K562 (cell line): ENCODE data around the gene NEU1. TPM values are rescaled to one million over a fixed set of nuclear protein-coding genes. Genes with fewer than 3 reads are reported as not detected.
A peak's percentile ranks its signal among the peaks of the same experiment; 100 is the strongest.

ENCODE experiments used
- ATAC-seq: fragments of 200-7000 bp; cut with Tn5 transposase; 3 replicates; pipeline ENCODE4 v1.9.1; 2020; ENCODE audit warnings: moderate library complexity
- BruUV-seq: library from RNA; stranded (reverse); fragments of 400-500 nt; replicated peaks from 2 replicates; lab custom pipeline; 2021; lab: Mats Ljungman, UMichigan
- CTCF ChIA-PET: fragments of 300-600 bp; formaldehyde crosslinking; extraction: SDS; loops from one replicate; lab custom pipeline; 2021; ENCODE audit warnings: low intra/inter-chr PET ratio; lab: Yijun Ruan, JAX
- POLR2A ChIA-PET: fragments of 300-600, 350-650 bp; sonication (Branson Sonifier 250); formaldehyde crosslinking; extraction: SDS; loops from one replicate; lab custom pipeline; 2021; ENCODE audit warnings: antibody characterized with exemption, inconsistent platforms; lab: Yijun Ruan, JAX
- DNase-seq, 4 experiments: peaks; one replicate each; pipeline versions ENCODE4 v3.0.0 to v3.0.0-alpha.2; 2011 to 2018; ENCODE audit warnings: low spot score in 3 of 4, mixed read lengths in 3 of 4; ENCODE audit errors: extremely low read depth in 1 of 4
- FAIRE-seq: peaks from 2 replicates; lab custom pipeline; 2011; peaks lifted over from hg19 to GRCh38; lab: Jason Lieb, UNC
- H2AFZ ChIP-seq: 2 replicates; pipeline ENCODE4 v1.6.0; 2011; ENCODE audit warnings: low read depth, low read length, control low read depth, inconsistent platforms
- H3K27ac ChIP-seq: fragments of 200-600 bp; 3 replicates; pipeline ENCODE4 v1.8.0; 2011; ENCODE audit warnings: low read depth, mild to moderate bottlenecking, control low read depth, inconsistent platforms, low read length, moderate library complexity, mixed read lengths; ENCODE audit errors: extremely low read depth
- H3K27me3 ChIP-seq, 2 experiments: fragments of 300-600 bp in 1 of 2; 2 replicates in 1 of 2; 3 replicates in 1 of 2; pipeline versions ENCODE4 v1.6.0 to v1.8.0; 2011; ENCODE audit warnings: inconsistent platforms in 2 of 2, low read length in 2 of 2, mild to moderate bottlenecking in 1 of 2, mixed read lengths in 1 of 2, moderate library complexity in 1 of 2; ENCODE audit not compliant: control insufficient read depth in 2 of 2, insufficient read depth in 2 of 2
- H3K36me3 ChIP-seq: fragments of 300-600 bp; 3 replicates; pipeline ENCODE4 v1.8.0; 2011; ENCODE audit warnings: mild to moderate bottlenecking, low read length, inconsistent platforms; ENCODE audit not compliant: control insufficient read depth, insufficient read depth
- H3K4me1 ChIP-seq, 2 experiments: fragments of 200-600 bp in 1 of 2; replicated peaks in 1 of 2; 2 replicates in 1 of 2; 3 replicates in 1 of 2; pipeline versions ENCODE4 v1.5.1 to v1.8.0; 2011; ENCODE audit warnings: inconsistent platforms in 2 of 2, low read length in 2 of 2, mild to moderate bottlenecking in 1 of 2, mixed read lengths in 1 of 2, moderate library complexity in 1 of 2; ENCODE audit not compliant: control insufficient read depth in 2 of 2, insufficient read depth in 2 of 2
- H3K4me2 ChIP-seq: 2 replicates; pipeline ENCODE4 v1.6.1; 2011; ENCODE audit warnings: low read length, control low read depth, inconsistent platforms, mixed read lengths; ENCODE audit not compliant: insufficient read depth
- H3K4me3 ChIP-seq: fragments of 200-600 bp; sonication (generic), shearing (Covaris generic); 2 replicates; pipeline ENCODE4 v1.5.1; 2016; ENCODE audit warnings: control low read depth, inconsistent platforms
- H3K79me2 ChIP-seq: fragments of 200-600 bp; 3 replicates; pipeline ENCODE4 v1.8.0; 2011; ENCODE audit warnings: low read length, inconsistent platforms; ENCODE audit not compliant: control insufficient read depth, insufficient read depth
- H3K9ac ChIP-seq, 2 experiments: 2 replicates each; pipeline versions ENCODE4 v1.6.0 to v1.6.1; 2011; ENCODE audit warnings: low read depth in 2 of 2, low read length in 2 of 2, control low read depth in 1 of 2, inconsistent platforms in 1 of 2, mild to moderate bottlenecking in 1 of 2, mixed read lengths in 1 of 2; ENCODE audit not compliant: insufficient read depth in 1 of 2
- H3K9me1 ChIP-seq: one replicate; pipeline ENCODE4 v1.6.0; 2011; ENCODE audit warnings: inconsistent platforms, mild to moderate bottlenecking, low read length, moderate library complexity; ENCODE audit not compliant: control insufficient read depth, insufficient read depth
- H3K9me3 ChIP-seq: replicated peaks from 2 replicates; pipeline ENCODE4 v1.5.1; 2011; ENCODE audit warnings: low read depth, low read length, inconsistent platforms; ENCODE audit not compliant: control insufficient read depth, insufficient read depth
- H4K20me1 ChIP-seq: replicated peaks from 2 replicates; pipeline ENCODE4 v1.6.1; 2011; ENCODE audit warnings: low read length, inconsistent platforms, mixed read lengths; ENCODE audit not compliant: control insufficient read depth, insufficient read depth
- CBX8 ChIP-seq: fragments of 200-600 bp; sonication (generic); IDR thresholded peaks from 2 replicates; pipeline ENCODE4 v1.6.1; 2012; ENCODE audit warnings: borderline replicate concordance, mixed run types, low read depth, mild to moderate bottlenecking, moderate library complexity, mixed read lengths, low read length, control low read depth, inconsistent platforms; ENCODE audit not compliant: poor library complexity, severe bottlenecking; ENCODE audit errors: extremely low read depth
- DMBX1 ChIP-seq: fragments of 250-450 bp; sonication (Bioruptor Pico); IDR thresholded peaks from 2 replicates; pipeline ENCODE4 v1.8.0; 2022; ENCODE audit warnings: inconsistent platforms, mild to moderate bottlenecking, moderate library complexity, borderline replicate concordance
- ELF4 ChIP-seq: fragments of 450-650 bp; formaldehyde crosslinking; IDR thresholded peaks from 2 replicates; pipeline ENCODE4 v1.4.0; 2022; ENCODE audit warnings: missing genetic modification characterization
- FIP1L1 ChIP-seq: fragments of 200-400 bp; formaldehyde crosslinking; IDR thresholded peaks from 2 replicates; pipeline ENCODE4 v1.6.1; 2018; ENCODE audit warnings: mild to moderate bottlenecking, low read depth, low read length; ENCODE audit not compliant: poor library complexity, severe bottlenecking
- KLF6 ChIP-seq: fragments of 250-450 bp; sonication (Bioruptor Pico); IDR thresholded peaks from 2 replicates; pipeline ENCODE4 v1.4.0; 2020; ENCODE audit warnings: mild to moderate bottlenecking, moderate library complexity, borderline replicate concordance
- MEIS2 ChIP-seq: fragments of 450-650 bp; IDR thresholded peaks from 2 replicates; pipeline ENCODE4 v1.6.1; 2014; ENCODE audit warnings: mild to moderate bottlenecking; ENCODE audit not compliant: partially characterized antibody
- RBBP5 ChIP-seq: fragments of 200-600 bp; sonication (generic); IDR thresholded peaks from 2 replicates; pipeline ENCODE4 v1.6.1; 2012; ENCODE audit warnings: borderline replicate concordance, mild to moderate bottlenecking, low read length, control low read depth, inconsistent platforms; ENCODE audit not compliant: insufficient read depth, poor library complexity, severe bottlenecking
- RBFOX2 ChIP-seq: fragments of 200-400 bp; formaldehyde crosslinking; IDR thresholded peaks from 2 replicates; pipeline ENCODE4 v1.6.1; 2017; ENCODE audit warnings: low read depth, mild to moderate bottlenecking, low read length, moderate library complexity
- SETDB1 ChIP-seq: IDR thresholded peaks from one replicate; pipeline ENCODE4 v1.6.1; 2012; ENCODE audit warnings: low read length, control low read depth, inconsistent platforms
- U2AF1 ChIP-seq: fragments of 200-400 bp; formaldehyde crosslinking; optimal IDR thresholded peaks from 2 replicates; pipeline ENCODE3; 2017; ENCODE audit warnings: mild to moderate bottlenecking, low read depth, low read length, moderate library complexity
- ZNF124 ChIP-seq: sonication (generic); formaldehyde crosslinking; IDR thresholded peaks from 2 replicates; pipeline ENCODE4 v1.8.1; 2022; ENCODE audit warnings: missing genetic modification reagents
- ZNF146 ChIP-seq: IDR thresholded peaks from one replicate; pipeline ENCODE4 v1.6.1; 2018; ENCODE audit warnings: missing compliant biosample characterization; ENCODE audit not compliant: unreplicated experiment
- ZNF239 ChIP-seq: fragments of 250-450 bp; sonication (Bioruptor Pico); IDR thresholded peaks from 2 replicates; pipeline ENCODE4 v1.4.0; 2020; ENCODE audit warnings: mild to moderate bottlenecking
- ZNF263 ChIP-seq: sonication (generic); formaldehyde crosslinking; IDR thresholded peaks from 2 replicates; pipeline ENCODE4 v1.8.0; 2022; ENCODE audit warnings: mild to moderate bottlenecking, missing genetic modification reagents, borderline replicate concordance
- ZNF324 ChIP-seq: fragments of 250-450 bp; sonication (Bioruptor Pico); IDR thresholded peaks from 2 replicates; pipeline ENCODE4 v1.4.0; 2020; ENCODE audit warnings: mild to moderate bottlenecking
- ZNF766 ChIP-seq: fragments of 200-800 bp; sonication (Bioruptor generic); conservative IDR thresholded peaks from 2 replicates; pipeline ENCODE4 v1.6.1; 2016; ENCODE audit warnings: missing genetic modification characterization, missing compliant biosample characterization
- WGBS: fragments of 100-300 bp; shearing (Covaris generic); methylation state at CpG from one replicate; pipeline ENCODE4 v1.1.6; 2016; ENCODE audit warnings: low coverage, mixed read lengths; ENCODE audit not compliant: insufficient coverage; ENCODE audit errors: missing lambda C conversion rate; 5-methylcytosine and 5-hydroxymethylcytosine counted together
- in situ Hi-C: fragments of 300-500 bp; cut with MboI; formaldehyde crosslinking; loops from 4 replicates; pipeline ENCODE4 v1.15.0; 2018; ENCODE audit warnings: inconsistent platforms, mixed read lengths
- intact Hi-C: fragments of 100-400 bp; cut with micrococcal nuclease; formaldehyde crosslinking; loops from 2 replicates; pipeline ENCODE4 v1.14.2; 2022
- polyA plus RNA-seq, 8 experiments: library from polyadenylated mRNA; depleted of rRNA in 4 of 8; stranded (reverse) in 5 of 8; unstranded in 3 of 8; fragments of >200 nt; fragmentation: Nextera tagmentation in 2 of 8; fragmentation: Illumina TruSeq in 1 of 8; extraction: Ambion mirVana in 2 of 8; extraction: Trizol in 1 of 8; gene quantifications; 2 replicates each; pipeline versions ENCODE4 v1.2.1 to v1.2.3, GENCODE V29; 2011 to 2014; ENCODE audit warnings: inconsistent platforms in 1 of 8, missing spikeins in 1 of 8
- total RNA-seq, 7 experiments: library from RNA; depleted of rRNA in 6 of 7; stranded (reverse); fragments of >200 nt in 6 of 7; fragmentation: Illumina TruSeq in 2 of 7; extraction: Trizol in 2 of 7; gene quantifications; 2 replicates each; pipeline versions ENCODE4 v1.2.1 to v1.2.3, GENCODE V29; 2011 to 2021; ENCODE audit warnings: low replicate concordance in 1 of 7

NEU1 gene
- total and polyA plus RNA-seq, 9 of the 15 experiments (the other 6 are each of a cell fraction or from before 2014, with no cell fraction given), result 14.8 to 67.8 (median 51.0) TPM

DNA sequence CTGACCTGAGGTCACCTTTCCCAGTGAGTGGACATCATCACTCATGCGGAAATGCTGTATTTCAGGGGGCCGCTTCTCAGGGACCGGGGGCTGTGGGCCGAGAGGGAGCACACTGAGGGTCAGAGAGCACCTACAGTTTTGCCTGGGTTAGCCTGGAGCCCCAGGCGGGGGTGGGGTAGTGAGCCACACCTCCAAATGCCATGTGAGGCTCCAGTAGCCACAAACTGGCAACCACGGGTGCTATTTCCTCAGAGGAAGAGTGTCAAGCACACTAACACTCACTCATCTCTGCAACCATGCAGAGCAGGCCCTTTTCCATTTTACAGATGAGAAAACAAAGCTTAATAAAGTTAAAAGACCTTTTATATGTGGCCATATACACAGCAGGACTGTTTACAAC, 30.2 kb upstream of the NEU1 start:
- no peak overlapping the region for H3K4me2 ChIP-seq
- in situ Hi-C loops, result no loop called here
- H3K9me3 ChIP-seq, result no peaks in the 10 kb centered on the region
- no TSS peak for BruUV-seq
- H3K4me1 ChIP-seq, result peaks cover 8 to 24% of the 10 kb centered on the region in 2 experiments; a peak in 4 of 5 replicates
- no peak overlapping the region for H3K27ac ChIP-seq
- 0 out of 4 replicates have a peak overlapping the region, but pooled peaks of 1 of the 2 experiments have one; percentile 57 for H3K9ac ChIP-seq
- H2AFZ ChIP-seq, result no peak overlapping the region
- 91% methylated on average over 6 of the region's 6 CpGs for WGBS
- H3K27me3 ChIP-seq, result no peaks in the 10 kb centered on the region
- H4K20me1 ChIP-seq, result no peaks in the 10 kb centered on the region
- no peak overlapping the region for H3K4me3 ChIP-seq
- peaks cover 75% of the 10 kb centered on the region for H3K36me3 ChIP-seq
- peak; percentile 32; the same call in 1 of the 2 replicates for TF ChIP-seq RBFOX2
- no peak for TF ChIP-seq MEIS2
- TF ChIP-seq DMBX1 (CRISPR knock-in tag), result no peak
- ATAC-seq (no peak), DNase-seq (no peak), FAIRE-seq (no peak)
- intact Hi-C loops, result no loop called here
- H3K79me2 ChIP-seq, result peaks cover 17% of the 10 kb centered on the region
- POLR2A ChIA-PET, result no interaction called here
- CTCF ChIA-PET, result no interaction called here
- H3K9me1 ChIP-seq, result no peaks in the 10 kb centered on the region

DNA sequence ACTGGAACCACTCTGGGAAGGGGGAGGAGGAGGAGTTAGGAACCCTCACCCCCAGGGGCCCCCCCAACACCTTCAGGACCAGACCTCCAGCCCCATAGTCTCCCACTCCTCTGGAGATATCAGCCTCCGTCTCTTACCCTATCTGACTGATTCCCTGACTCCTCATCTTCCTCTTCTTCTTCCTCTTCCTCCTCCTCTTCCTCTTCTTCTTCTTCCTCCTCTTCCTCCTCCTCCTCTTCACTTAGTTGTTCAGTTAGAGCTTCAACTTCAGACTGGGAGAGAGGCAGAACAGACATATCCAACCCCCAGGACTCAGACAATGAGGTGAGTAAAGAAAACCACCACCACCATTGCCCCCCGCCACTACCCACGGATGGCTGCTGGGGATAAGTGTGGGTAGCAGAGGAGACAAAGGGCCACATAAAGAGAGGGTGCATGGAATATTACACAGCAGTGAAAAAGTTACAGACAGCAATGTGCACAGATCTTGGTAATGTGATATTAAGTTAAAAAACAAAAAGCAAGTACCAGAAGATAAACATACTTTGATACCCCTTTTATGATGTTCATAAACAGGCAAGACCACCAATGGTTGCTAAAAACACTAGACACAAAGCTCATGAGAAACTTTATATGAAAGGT, 26.8 kb upstream of the NEU1 start:
- H2AFZ ChIP-seq, result no peak overlapping the region
- H3K79me2 ChIP-seq, result no peaks in the 10 kb centered on the region
- no peaks in the 10 kb centered on the region for H3K9me1 ChIP-seq
- no peak for DNase-seq
- no TSS peak for BruUV-seq
- H3K9ac ChIP-seq, result no peak overlapping the region
- WGBS, result 91% methylated on average over 3 of the region's 3 CpGs
- intact Hi-C loops, result no loop called here
- ATAC-seq, result peak; percentile 17; the same call in 2 of the 3 replicates
- no peaks in the 10 kb centered on the region for H4K20me1 ChIP-seq
- H3K27me3 ChIP-seq, result no peaks in the 10 kb centered on the region
- H3K4me1 ChIP-seq, result peaks cover 0 to 23% of the 10 kb centered on the region in 2 experiments; a peak in 1 of 5 replicates
- ChIA-PET POLR2A (interaction anchor here (1.1 to 1.3 kb wide), 3 partner anchors 9 to 27 kb away, joined by 3 to 4 read pairs (median 3); partner anchors contain the start of gene NEU1), CTCF (interaction anchor here (0.5 kb wide), 1 partner anchor 95 kb away, joined by 3 read pairs; no protein-coding TSS in a partner anchor)
- in situ Hi-C loops, result no loop called here
- no peak overlapping the region for H3K4me3 ChIP-seq
- H3K4me2 ChIP-seq, result no peak overlapping the region
- no peak overlapping the region for H3K27ac ChIP-seq
- FAIRE-seq, result no peak
- no peaks in the 10 kb centered on the region for H3K9me3 ChIP-seq
- H3K36me3 ChIP-seq, result peaks cover 87% of the 10 kb centered on the region
- TF ChIP-seq RBBP5 (no peak), ZNF239 (peak; percentile 26; the same call in 1 of the 2 replicates), SETDB1 (no peak), FIP1L1 (no peak), ZNF324 (no peak), ZNF263 (CRISPR knock-in tag) (peak; percentile 50; the same call in 1 of the 2 replicates), KLF6 (CRISPR knock-in tag) (no peak), U2AF1 (no peak), ZNF124 (CRISPR knock-in tag) (no peak), CBX8 (no peak), ELF4 (CRISPR knock-in tag) (0 out of 2 replicates have a peak, but pooled peaks have one; percentile 34), ZNF146 (CRISPR knock-in tag) (peak; percentile 90), ZNF766 (no peak)
